Stimulated activated CD4-positive, alpha-beta T cell treated with anti-CD3 and anti-CD28 coated beads, Interleukin-2, amount 100 ng/mL, for 24 hours (primary cell): Measurements from ENCODE around the gene OR4D10.
"Not testable (repeated sequence)": the region's sequence is repeated elsewhere in the genome, so short reads cannot be mapped to it uniquely, and the experiment has no call there.

Experiments used
- DNase-seq, 2 donors: peaks; one replicate each; pipeline ENCODE4 v3.0.0-alpha.2; 2020

The OR4D10 gene

GRCh38 chr11:59473015-59473414 is at the start of gene OR4D10:
Gene OR4D10 (plus strand): TSS chr11:59473315. CDS start chr11:59477430, 4,115 bp downstream.
- DNase-seq: no peak

- no peak for DNase-seq
Observed at GRCh38 chr11:59423835-59424234, 49.3 kb upstream of the OR4D10 start.

DNA sequence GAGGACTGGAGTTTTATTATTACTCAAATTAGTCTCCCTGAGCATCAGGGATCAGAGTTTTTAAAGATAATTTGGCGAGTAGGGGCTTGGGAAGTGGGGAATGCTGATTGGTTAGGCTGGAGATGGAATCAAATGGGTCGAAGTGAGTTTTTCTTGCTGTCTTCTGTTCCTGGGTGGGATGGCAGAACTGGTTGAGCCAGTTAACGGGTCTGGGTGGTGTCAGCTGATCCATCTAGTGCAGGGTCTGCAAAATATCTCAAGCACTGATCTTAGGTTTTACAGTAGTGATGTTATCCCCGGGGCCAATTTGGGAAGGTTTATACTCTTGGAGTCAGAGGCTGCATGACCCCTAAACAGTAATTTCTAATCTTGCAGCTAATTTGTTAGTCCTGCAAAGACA is 48.0 kb upstream of the OR4D10 start:
- DNase-seq: no peak

- no peak for DNase-seq
Observed at GRCh38 chr11:59426361-59427067, 46.6 kb upstream of the OR4D10 start, which contains the start of gene OR5A2. Gene OR5A2 (minus strand): TSS chr11:59426413. CDS start chr11:59422953, 3,460 bp downstream.

DNA sequence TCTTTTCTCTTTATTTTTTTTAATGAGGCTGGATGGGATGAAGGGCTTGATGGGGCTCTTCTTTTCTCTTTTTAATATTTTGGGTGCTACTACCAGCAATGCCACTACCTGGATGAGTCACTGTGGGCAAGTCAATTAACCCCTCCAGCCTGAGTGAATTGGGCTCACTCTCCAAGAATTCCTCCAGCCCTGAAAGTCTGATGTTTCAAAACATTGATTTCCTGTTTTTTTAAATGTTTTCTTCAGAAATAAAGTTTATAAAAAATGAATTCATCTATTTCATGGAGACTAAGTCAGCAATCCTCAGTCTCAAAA is 46.1 kb upstream of the OR4D10 start:
- DNase-seq: no peak

GRCh38 chr11:59429924-59430516 is 43.1 kb upstream of the OR4D10 start:
- peak; percentile 4 to 42 for DNase-seq

- DNase-seq: no peak
Observed at GRCh38 chr11:59436169-59436568, 36.9 kb upstream of the OR4D10 start, which contains the start of gene OR5A1. Gene OR5A1 (plus strand): TSS chr11:59436469. CDS start chr11:59443169, 6,700 bp downstream.

DNA sequence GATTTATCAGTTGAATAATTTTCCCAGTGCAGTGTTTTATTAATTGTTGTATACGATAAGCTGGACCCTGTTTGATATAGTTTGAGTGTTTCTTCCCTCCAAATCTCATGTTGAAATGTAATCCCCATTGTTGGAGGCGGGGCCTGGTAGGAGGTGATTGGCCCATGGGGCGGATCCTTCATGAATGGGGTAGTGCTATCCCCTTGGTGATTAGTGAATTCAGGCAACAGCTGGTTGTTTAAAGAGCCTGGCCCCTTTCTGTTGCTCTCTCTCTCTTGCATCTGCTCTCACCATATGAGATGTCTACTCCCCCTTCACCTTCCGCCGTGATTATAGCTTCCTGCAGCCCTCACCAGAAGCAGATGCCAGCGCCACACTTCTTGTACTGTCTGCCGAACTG is 35.3 kb upstream of the OR4D10 start:
- no peak for DNase-seq

- DNase-seq: not testable (repeated sequence)
Observed at GRCh38 chr11:59445624-59446023, 27.5 kb upstream of the OR4D10 start.

- no peak for DNase-seq
Observed at GRCh38 chr11:59448484-59448883, 24.6 kb upstream of the OR4D10 start.

DNA sequence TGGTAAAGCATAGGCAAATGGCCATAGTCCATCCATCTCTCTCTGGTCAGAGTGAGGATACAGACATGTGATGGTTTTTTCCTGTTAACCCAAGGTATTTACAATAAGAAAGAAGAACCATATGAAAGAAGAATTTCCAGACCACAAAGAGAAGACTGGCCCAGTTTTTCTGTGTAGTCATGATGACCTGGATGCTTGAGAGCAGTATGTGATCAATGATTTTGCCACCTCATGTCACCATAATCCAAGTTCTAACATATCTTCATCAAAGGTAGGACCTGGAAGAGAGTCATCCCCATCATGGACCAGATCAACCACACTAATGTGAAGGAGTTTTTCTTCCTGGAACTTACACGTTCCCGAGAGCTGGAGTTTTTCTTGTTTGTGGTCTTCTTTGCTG is 16.5 kb upstream of the OR4D10 start, which contains the start of gene OR4D6:
OR4D6 (plus strand) TSS at position 301 of the 400 bp plus-strand sequence; CDS start at position 301, 0 bp downstream.
- DNase-seq: no peak

GRCh38 chr11:59459916-59460315 is 13.2 kb upstream of the OR4D10 start:
- DNase-seq: no peak

GRCh38 chr11:59463190-59463641 is 9.9 kb upstream of the OR4D10 start:
- no peak for DNase-seq

DNA sequence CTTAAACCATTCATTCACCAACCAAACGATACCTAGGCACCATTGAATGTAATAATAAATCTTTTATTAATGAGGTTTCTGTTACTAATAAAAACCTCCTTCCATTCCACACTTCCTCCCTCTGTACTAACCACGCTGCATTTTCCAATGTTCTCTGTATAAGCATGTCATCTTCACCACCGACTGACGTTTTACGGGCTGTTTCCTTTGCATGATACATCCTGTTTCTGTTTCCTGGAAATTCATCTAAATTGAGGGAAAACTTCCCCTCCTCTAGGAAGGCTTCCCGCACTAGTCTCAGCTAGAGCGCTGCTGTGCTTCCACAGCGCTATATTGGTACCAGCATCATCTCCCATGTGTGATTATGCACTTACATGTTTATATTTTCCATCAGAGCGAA is 2.1 kb downstream of the OR4D10 start:
- DNase-seq: no peak

DNA sequence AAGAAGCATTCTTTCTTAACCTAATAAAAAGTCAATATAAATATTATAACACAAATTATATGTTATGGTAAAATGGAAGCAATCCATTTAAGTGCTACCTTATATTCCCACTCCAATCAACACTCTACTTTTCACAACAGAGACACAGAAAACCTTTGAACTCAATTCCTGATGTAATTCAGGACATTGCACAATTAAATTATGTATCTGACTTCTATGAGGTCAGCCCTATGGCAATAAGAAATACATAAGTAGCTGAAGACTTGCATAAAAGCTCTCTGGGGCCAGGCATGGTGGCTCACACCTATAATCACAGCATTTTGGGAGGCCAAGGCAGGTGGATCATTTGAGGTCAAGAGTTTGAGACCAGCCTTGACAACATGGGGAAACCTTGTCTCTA is 6.8 kb downstream of the OR4D10 start:
- DNase-seq: no peak

DNA sequence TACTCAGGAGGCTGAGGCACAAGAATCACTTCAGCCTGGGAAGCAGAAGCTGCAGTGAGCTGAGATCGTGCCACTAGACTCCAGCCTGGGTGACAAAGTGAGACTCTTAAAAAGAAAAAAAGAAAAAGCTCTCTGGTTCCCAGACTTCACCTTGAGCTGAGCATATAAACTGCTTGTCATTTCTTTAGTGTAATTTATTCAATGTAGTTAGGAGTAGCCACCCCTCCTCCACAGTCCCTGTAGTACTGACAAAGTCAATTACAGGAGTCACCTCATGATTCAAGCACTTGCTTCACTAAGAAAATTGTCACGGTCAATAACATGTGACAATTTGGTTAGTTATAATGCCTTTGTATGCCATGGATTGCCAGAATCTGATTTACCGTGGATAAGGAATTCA is 7.2 kb downstream of the OR4D10 start:
- DNase-seq: no peak

- no peak for DNase-seq
Observed at GRCh38 chr11:59501931-59502330, 28.8 kb downstream of the OR4D10 start.

DNA sequence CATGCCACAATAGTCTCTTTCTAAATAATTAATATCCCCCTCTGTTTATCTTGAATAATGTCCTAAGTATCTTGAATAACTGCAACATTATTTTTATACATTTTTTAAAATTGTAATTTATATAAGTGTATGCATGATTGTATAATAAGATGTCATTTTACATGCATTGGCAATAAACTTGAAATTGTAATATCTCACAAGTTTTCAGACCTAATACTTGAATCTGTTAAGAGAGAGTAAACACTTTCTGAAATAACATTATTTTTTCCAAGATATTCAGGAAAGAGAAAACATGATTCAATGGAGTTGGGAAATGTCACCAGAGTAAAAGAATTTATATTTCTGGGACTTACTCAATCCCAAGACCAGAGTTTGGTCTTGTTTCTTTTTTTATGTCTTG is 30.2 kb downstream of the OR4D10 start, which contains the start of gene OR4D11:
OR4D11 (plus strand) TSS at position 301 of the 400 bp plus-strand sequence; CDS start at position 301, 0 bp downstream.
- DNase-seq: no peak

GRCh38 chr11:59510941-59511589 is 38.0 kb downstream of the OR4D10 start, which contains the start of gene OR4D9:
Gene OR4D9 (plus strand): TSS chr11:59511539. CDS start chr11:59514913, 3,374 bp downstream.
- DNase-seq: no peak

GRCh38 chr11:59511675-59512074 is 38.6 kb downstream of the OR4D10 start:
- no peak for DNase-seq

- DNase-seq: not testable (repeated sequence)
Observed at GRCh38 chr11:59520139-59520538, 47.0 kb downstream of the OR4D10 start.

GRCh38 chr11:59520741-59521140 is 47.6 kb downstream of the OR4D10 start:
- DNase-seq: no peak

DNA sequence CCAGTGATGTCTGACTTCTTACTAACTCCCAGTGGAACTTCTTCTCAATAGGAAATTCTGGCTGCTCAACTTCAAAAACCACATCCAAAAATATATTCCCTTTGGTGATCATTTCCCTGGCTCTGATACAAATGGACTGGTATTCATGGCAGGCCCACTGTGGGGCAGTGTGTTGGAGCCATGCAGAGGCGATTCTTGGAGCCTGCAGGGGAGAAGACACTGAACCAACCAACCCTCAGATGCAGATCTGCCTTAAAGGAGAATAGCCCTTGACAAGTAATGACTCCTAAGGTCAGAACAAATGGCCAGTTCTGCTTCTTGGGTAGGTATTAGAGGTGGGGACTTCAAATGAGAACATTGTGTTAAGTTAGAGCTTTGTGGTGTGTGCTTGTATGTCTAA is 50.4 kb downstream of the OR4D10 start:
- DNase-seq: no peak

GRCh38 chr11:59528711-59529110 is 55.6 kb downstream of the OR4D10 start:
- no peak for DNase-seq
